Body of pancreas (tissue), 4 donors: Measurements from ENCODE around the gene ZIC4. TPM values are rescaled to one million over a fixed set of nuclear protein-coding genes. Genes with fewer than 3 reads are reported as not detected.

Source experiments
- ATAC-seq: fragments of 150-250 bp; one replicate; pipeline ENCODE4 v1.9.1; 2016
- DNase-seq, 4 donors: peaks; one replicate each; pipeline ENCODE4 v3.0.0-alpha.2; 2019
- H3K27ac ChIP-seq, 4 donors: fragments of 200-600 bp; sonication (generic); 1 replicate in 3 of 4; 2 replicates in 1 of 4; pipeline versions ENCODE4 v1.5.1 to v1.6.1; 2016 to 2019; ENCODE audit warnings: mild to moderate bottlenecking in 1 of 4, mixed read lengths in 1 of 4, moderate library complexity in 1 of 4
- H3K27me3 ChIP-seq, 2 donors: fragments of 200-600 bp; sonication (generic); one replicate each; pipeline ENCODE4 v1.6.0; 2016; ENCODE audit warnings: mild to moderate bottlenecking in 1 of 2
- H3K36me3 ChIP-seq, 2 donors: fragments of 200-600 bp; sonication (generic); replicated peaks in 1 of 2; 2 replicates each; pipeline ENCODE4 v1.5.1; 2016; ENCODE audit warnings: low read depth in 2 of 2; ENCODE audit not compliant: insufficient read depth in 1 of 2
- H3K4me1 ChIP-seq: fragments of 200-600 bp; sonication (generic); one replicate; pipeline ENCODE4 v1.6.0; 2016
- H3K4me3 ChIP-seq, 2 donors: fragments of 200-600 bp; sonication (generic); 1 replicate in 1 of 2; 2 replicates in 1 of 2; pipeline ENCODE4 v1.5.1; 2016 to 2019
- H3K9me3 ChIP-seq, 3 donors: fragments of 200-600 bp; sonication (generic); 1 replicate in 2 of 3; 2 replicates in 1 of 3; pipeline ENCODE4 v1.5.1; 2016
- CTCF ChIP-seq, 7 experiments: fragments of 450-650 bp in 4 of 7; fragments of 200-600 bp in 3 of 7; sonication (generic) in 3 of 7; IDR thresholded peaks; one replicate each; pipeline ENCODE4 v1.5.1; 2016 to 2019; ENCODE audit warnings: antibody characterized with exemption in 7 of 7
- POLR2A ChIP-seq, 3 donors: fragments of 450-650 bp; IDR thresholded peaks; one replicate each; pipeline ENCODE4 v1.6.1; 2016; ENCODE audit warnings: antibody characterized with exemption in 3 of 3, mild to moderate bottlenecking in 2 of 3
- whole genome bisulfite sequencing, 2 donors: methylation state at CpG; one replicate each; pipeline ENCODE4 v1.1.5; 2017; 5-methylcytosine and 5-hydroxymethylcytosine counted together
- intact Hi-C: fragments of 100-400 bp; cut with DNase I; formaldehyde crosslinking; loops from one replicate; pipeline ENCODE4 v1.15.1; 2023
- total RNA-seq, 2 donors: library from RNA; depleted of rRNA; stranded (reverse); fragments of >200 nt; gene quantifications; one replicate each; pipeline ENCODE4 v1.1.0, GENCODE V29; 2016

Gene ZIC4
- total RNA-seq, 2 donors from 2014 or later, result not detected

DNA sequence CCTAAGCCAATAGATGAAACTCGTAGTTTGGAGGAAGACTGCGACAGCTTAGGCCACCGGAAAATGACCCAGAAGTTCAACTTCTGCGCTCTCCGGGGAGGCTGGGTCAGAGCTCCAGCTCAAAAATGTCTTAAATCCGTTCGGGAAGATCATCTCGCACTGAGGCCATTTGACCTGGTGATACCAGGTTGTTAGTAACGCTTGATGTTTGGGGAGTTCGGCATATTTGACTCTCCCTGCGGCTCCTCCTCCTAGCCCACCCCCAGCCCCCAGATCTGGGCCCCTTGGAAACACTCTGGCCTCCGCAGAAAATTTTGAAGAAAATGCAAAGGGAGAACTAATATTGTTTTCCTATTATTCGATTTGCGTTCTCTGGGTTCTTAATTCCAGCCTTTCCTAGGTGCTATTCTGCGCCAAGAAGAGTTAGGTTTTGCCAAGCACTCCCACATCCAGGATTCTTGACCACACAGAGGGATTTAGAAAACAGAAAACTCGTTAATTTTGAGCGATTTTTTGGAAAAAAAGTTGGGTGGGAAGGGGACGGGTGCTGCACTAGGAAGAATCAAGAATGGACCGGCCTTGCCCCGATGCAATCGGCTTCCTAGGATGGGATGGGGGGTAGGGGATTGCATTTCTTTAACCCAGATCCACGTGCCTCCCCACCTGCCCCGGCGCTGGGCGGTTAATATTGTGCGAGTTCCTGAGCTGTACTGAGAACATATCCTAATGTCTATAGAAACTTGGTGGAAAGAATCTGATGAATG is 50.0 kb downstream of the ZIC4 start:
- no peak overlapping the region for H3K27ac ChIP-seq
- no peaks in the 10 kb centered on the region for H3K36me3 ChIP-seq
- H3K4me1 ChIP-seq, result peaks cover 5% of the 10 kb centered on the region
- intact Hi-C loops, result no loop called here
- H3K4me3 ChIP-seq, result no peak overlapping the region
- no peak for TF ChIP-seq CTCF (IDR thresholded peaks at IDR 0.05)
- no peak for TF ChIP-seq POLR2A (IDR thresholded peaks at IDR 0.05)
- DNase-seq, result no peak
- ATAC-seq, result no peak
- no peaks in the 10 kb centered on the region for H3K9me3 ChIP-seq
- H3K27me3 ChIP-seq, result peaks cover 0 to 40% of the 10 kb centered on the region in 2 donors
- WGBS, 2 donors, result 4 to 6% methylated on average over 21 to 26 of the region's 26 CpGs

DNA sequence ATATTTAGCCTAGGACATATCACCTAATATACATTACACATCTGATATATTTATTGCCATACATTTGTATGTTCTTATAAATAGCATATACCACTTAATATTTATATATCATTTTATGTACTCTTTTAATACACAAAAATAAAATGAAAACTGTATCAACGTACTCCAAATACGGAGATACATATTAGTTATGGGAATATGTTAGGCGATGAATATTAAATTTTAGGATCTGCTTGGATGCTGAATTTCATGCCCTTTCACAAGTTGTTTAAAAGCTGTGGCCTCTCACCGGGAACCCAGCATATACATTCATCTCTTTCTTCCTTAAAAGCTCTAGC is 50.6 kb downstream of the ZIC4 start:
- H3K27ac ChIP-seq, result no peak overlapping the region
- no peak overlapping the region for H3K4me3 ChIP-seq
- intact Hi-C loops, result no loop called here
- 5 to 11% methylated on average over 4 of the region's 4 CpGs for WGBS, 2 donors
- DNase-seq (no peak), ATAC-seq (no peak)
- TF ChIP-seq POLR2A (IDR thresholded peaks at IDR 0.05) (no peak), CTCF (IDR thresholded peaks at IDR 0.05) (no peak)
- no peaks in the 10 kb centered on the region for H3K36me3 ChIP-seq
- H3K27me3 ChIP-seq, result peaks cover 0 to 40% of the 10 kb centered on the region in 2 donors
- H3K9me3 ChIP-seq, result no peaks in the 10 kb centered on the region
- H3K4me1 ChIP-seq, result peaks cover 5% of the 10 kb centered on the region

GRCh38 chr3:147355084-147355752 is 51.1 kb downstream of the ZIC4 start:
- ATAC-seq (no peak), DNase-seq (no peak)
- intact Hi-C loops, result no loop called here
- Histone ChIP-seq H3K27me3 (peaks cover 0 to 40% of the 10 kb centered on the region in 2 donors), H3K36me3 (no peaks in the 10 kb centered on the region), H3K9me3 (no peaks in the 10 kb centered on the region), H3K4me1 (peaks cover 5% of the 10 kb centered on the region), H3K27ac (no peak overlapping the region), H3K4me3 (no peak overlapping the region)
- no peak for TF ChIP-seq POLR2A (IDR thresholded peaks at IDR 0.05)
- TF ChIP-seq CTCF (IDR thresholded peaks at IDR 0.05), result no peak
- WGBS, 2 donors, result 7 to 10% methylated on average over 18 of the region's 18 CpGs

DNA sequence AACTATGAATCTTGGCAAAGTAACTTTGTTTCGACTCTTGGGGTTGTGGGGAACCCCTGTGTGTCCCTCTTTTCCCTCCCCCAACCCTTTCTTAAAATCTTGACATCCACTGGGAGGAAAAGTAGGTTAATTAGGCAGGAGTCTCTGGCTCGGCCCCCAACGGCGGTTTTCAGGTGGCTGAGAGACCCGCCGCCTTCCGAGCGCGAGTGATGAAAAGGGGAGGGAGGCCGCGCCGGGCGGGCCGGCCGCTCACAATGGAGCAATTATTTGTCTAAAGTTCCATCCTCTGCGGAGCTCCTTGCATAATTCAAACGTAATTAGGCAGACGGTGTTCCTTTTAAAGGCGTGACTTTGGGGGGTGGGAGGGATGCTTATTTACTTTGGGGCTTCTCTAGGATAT is 51.7 kb downstream of the ZIC4 start:
- intact Hi-C loops, result no loop called here
- 4 to 13% methylated on average over 16 to 19 of the region's 19 CpGs for WGBS, 2 donors
- Histone ChIP-seq H3K27me3 (peaks cover 0 to 34% of the 10 kb centered on the region in 2 donors), H3K27ac (no peak overlapping the region), H3K4me1 (peaks cover 5% of the 10 kb centered on the region), H3K9me3 (no peaks in the 10 kb centered on the region), H3K4me3 (no peak overlapping the region), H3K36me3 (no peaks in the 10 kb centered on the region)
- DNase-seq (no peak), ATAC-seq (no peak)
- TF ChIP-seq POLR2A (IDR thresholded peaks at IDR 0.05), result no peak
- TF ChIP-seq CTCF (IDR thresholded peaks at IDR 0.05), result no peak
